GM19351 (cell line): Measurements from ENCODE around the gene OXA1L.
"Not testable (repeated sequence)": the region's sequence is repeated elsewhere in the genome, so short reads cannot be mapped to it uniquely, and the experiment has no call there.

Source experiments
- ATAC-seq: cut with Tn5 transposase; IDR thresholded peaks from one replicate; pipeline ENCODE4 v1.9.1; 2021; ENCODE audit warnings: mild to moderate bottlenecking, moderate library complexity; ENCODE audit not compliant: unreplicated experiment

OXA1L gene

DNA sequence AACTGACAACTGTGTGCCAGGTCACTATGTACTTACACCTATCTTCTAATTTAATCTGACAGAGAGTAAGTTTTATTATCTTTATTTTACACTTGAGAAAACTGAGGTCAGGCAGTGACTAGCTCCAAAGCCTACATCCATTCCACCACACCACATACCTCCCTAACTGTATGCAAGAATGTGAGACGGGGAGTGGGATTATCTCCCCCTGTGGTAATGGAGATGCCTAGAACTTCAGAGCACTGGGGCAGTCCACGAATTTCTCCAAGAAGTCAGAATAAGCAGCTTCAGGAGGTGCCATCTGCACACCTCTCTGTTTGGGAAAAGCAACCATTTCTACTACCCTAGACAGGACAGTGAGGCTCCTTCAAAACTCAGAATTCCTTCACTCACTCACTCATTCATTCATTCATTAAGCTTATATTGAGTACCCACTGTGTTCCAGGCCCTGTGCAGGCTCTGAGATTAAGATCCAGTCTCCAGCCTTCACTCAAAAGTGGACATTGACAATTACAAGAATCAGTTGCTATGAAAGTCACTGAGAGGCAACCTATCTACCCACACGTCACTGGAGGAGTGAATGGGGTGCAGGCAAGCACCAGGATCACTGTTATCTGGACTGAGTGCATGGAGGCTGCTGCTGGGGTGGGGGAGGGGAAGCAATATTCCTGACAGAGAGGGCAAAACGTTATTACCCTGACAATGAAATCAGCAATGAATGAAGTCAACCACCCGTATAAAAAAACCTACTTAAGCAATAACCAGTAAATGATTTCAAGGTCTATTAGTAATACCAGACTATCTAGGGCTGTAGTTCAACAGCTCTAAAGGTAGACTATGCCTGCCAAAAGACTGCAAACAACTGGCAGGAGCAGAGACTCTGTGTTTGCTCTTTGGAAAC is 30.8 kb downstream of the OXA1L start:
- no peak for ATAC-seq

- no peak for ATAC-seq
Observed at GRCh38 chr14:22798528-22798927, 32.0 kb downstream of the OXA1L start.

GRCh38 chr14:22800346-22800745 is 33.9 kb downstream of the OXA1L start:
- ATAC-seq, result no peak

DNA sequence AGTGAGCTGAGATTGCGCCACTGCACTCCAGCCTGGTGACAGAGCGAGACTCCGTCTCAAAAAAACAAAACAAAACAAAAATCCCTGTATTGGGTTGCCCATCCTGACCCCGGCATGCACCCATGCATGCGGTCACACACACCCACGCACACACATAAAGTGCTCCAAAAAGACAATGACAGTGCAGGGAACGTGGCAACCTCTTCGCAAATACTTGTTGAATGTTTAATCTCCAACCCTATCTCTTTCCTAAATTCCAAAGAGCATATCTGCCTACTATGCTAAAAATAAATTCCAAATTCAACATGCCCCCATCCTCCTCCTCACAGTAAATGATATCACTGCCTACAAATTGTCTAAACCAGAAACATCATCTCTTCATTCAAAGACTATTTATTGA is 35.2 kb downstream of the OXA1L start:
- no peak for ATAC-seq

DNA sequence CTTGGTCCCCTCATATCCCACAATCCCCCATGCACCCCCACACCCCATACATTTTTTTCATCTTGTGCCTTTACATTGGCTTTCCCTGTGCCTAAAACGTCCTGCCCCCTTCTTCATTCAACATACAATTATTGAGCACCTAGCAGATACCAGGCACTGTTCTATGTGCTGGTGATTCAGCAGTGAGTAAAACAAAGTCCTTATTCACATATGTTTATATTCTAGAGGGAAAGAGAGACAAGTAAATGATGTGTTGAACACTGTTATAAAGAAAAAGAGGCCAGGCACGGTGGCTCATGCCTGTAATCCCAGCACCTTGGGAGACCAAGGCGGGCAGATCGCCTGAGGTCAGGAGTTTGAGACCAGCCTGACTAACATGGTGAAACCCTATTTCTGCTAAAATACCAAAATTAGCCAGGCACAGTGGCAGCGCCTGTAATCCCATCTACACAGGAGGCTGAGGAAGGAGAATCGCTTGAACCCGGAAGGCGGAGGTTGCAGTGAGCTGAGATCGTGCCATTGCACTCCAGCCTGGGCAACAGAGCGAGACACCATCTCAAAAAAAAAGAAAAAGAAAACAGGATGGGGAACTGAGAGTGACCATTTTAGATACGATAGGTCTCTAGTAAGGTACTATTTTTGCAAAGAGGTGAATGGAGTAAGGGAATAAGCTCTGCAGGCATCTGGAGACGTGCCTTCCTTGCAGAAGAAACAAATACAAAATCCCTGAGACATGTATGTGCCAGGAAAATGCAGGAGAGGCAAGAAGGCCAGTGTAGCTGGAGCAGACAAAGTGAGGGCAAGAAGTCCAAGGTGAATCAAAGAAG is 36.6 kb downstream of the OXA1L start:
- ATAC-seq, result peak; percentile 71

GRCh38 chr14:22803687-22803974 is 37.1 kb downstream of the OXA1L start:
- ATAC-seq, result peak; percentile 66

DNA sequence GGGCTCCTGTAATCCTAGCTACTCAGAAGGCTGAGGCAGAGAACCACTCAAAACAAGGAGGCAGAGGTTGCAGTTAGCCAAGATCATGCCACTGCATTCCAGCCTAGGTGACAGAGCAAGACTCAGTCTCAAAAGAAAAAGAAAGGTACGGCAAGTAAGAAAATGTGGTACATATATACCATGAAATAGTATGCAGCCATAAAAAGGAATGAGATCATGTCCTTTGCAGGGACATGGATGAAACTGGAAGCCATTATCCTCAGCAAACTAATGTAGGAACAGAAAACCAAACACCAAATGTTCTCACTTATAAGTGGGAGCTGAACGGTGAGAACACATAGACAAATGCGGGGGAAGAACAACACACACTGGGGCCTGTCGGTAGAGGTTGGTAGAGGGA is 38.7 kb downstream of the OXA1L start:
- not testable (repeated sequence) for ATAC-seq

- ATAC-seq, result no peak
Observed at GRCh38 chr14:22807432-22808087, 41.1 kb downstream of the OXA1L start.

- no peak for ATAC-seq
Observed at GRCh38 chr14:22808388-22809209, 42.1 kb downstream of the OXA1L start.

GRCh38 chr14:22811722-22812121 is 45.2 kb downstream of the OXA1L start:
- no peak for ATAC-seq

DNA sequence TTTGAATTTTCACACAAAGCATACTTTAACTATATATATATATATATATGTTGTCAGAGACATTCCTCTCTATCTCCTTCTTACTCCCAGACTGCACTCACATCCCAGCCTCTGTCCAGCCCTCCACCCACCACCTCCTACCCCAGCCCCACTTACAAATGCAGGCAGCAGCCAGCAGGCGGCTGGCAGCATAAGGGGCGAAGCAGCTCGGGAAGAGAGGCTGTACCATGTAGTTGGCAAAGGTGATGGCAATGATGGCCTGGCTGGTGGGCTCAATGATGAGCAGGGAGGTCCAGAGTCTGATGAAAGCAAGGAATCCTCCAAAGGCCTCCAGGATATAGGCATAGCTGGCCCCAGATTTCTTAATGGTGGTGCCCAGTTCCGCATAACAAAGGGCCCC is 46.3 kb downstream of the OXA1L start:
- no peak for ATAC-seq

DNA sequence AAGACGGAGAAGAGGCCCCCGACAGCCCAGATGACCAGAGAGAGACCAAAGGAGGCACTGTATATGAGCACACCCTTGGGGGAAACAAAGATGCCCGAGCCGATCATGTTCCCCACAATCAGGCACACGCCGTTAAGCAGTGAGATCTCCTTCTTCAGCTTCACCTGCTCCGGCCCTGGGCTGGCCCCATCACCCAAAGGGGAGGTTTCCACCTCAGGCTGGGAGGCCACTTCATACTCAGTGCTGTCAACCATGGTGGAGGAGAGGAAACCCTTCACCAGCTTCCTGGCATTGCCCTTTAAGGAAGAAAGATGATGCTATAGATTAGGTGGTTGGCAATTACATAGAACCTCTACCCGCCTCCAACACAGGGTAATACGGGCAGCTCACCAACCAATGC is 46.7 kb downstream of the OXA1L start:
- no peak for ATAC-seq

- ATAC-seq, result no peak
Observed at GRCh38 chr14:22814373-22814772, 47.9 kb downstream of the OXA1L start.

DNA sequence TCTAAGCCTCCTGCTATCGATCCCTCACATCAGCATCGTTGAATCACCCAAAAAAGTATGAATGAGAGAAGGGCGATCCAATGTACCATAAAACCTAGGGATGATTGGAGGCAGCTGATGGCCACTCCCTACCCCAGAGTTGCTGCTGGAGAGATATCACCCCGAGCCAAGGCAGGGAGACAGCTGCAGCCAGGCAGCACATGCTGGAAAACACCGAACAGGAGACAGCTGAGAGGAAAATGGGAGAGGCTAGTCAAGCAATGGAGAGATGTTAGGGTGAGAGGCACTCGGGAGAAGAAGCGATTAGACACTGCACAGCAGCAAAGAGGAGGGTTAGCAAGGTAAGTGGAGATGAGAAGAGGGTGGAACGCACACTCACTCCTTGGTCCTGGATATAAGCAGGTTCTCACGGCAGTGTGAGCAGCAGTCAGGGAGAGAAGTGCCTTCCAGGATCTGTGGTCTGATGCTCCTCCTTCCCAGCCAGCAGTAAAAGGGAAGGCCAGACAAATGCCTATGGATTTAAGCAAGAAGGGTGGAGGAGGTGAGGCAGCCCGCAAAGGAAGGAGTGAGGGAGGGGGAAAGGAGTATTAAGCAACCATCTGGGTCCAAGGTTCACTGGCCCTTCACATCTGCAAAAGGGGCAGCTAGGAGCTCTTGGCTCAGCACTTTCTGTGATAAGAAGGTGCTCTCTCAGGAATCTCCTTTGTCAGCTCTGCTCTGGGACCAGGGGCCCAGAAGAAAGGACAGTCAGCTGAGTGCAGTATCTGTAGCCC is 48.6 kb downstream of the OXA1L start, which contains the start of gene SLC7A7:
TSS of gene SLC7A7 (minus strand) at position 495 of the 773 bp plus-strand sequence. CDS start 2,037 bp downstream, outside the sequence.
- ATAC-seq, result no peak

GRCh38 chr14:22819151-22819988 is 52.9 kb downstream of the OXA1L start:
- no peak for ATAC-seq

DNA sequence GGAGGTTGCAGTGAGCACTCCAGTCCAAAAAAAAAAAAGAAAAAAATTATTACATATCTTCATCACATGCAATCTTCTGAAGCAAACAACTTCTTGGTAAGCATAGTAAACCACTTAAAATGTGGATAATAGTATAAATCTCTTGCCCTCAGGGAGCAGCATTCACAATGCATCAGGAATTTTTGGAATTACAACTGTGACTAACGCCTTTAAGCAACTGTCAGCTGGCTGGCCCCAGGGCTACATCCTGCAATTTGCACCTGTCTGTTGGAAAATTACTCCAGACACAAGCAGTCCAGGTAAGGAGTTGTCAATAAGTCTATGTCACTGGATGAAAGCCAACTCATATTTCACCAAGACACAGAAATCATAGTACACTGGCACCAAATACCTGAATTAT is 54.2 kb downstream of the OXA1L start:
- ATAC-seq, result no peak

DNA sequence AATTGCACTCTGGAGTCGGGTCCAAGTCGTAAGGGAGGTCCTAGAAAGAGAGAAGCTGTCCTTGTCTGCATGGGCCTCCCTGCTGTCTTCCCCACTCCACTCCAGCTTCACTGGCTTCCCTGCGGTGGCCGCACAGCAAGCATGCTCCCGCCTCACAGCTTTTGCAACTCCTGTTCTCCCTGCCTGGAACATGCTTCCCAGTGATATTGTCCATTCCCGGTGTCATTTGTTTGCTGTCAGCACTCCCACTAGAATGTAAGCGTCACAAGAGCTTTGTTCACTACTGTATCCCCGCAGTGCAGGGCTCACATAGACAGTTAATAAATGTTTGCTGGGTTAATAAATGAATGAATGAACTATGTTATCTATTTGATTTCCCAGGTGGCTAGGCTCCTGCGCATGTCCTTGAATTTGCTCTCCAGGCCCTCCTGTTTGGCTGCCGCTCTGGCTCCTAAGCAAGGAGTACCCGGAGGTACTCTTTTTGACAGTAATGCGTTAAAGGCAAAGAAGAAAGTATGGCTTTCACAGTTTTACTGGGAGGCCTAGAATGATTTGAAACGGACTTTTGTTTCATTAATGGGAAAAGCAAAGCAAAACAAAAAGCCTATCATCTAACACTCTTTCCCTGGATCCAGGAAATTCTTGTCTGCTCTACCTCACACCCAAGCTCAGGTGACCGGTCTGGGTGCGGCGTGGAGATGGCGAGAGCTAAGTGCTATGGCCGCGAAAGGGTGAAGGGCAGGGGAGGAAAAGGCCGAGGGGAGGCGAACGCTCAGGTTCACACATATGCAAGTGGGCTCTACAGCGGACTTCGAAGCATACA is 54.9 kb downstream of the OXA1L start:
- no peak for ATAC-seq

- ATAC-seq, result no peak
Observed at GRCh38 chr14:22822016-22822570, 55.6 kb downstream of the OXA1L start.
